SU-DHL-6 (cell line): ENCODE data around the gene CUX1.

ENCODE experiments used
- H2AFZ ChIP-seq: fragments of 200-600 bp; sonication (generic); 2 replicates; pipeline ENCODE4 v1.6.1; 2014; ENCODE audit warnings: low read depth, mild to moderate bottlenecking, moderate library complexity, mixed read lengths, antibody characterized with exemption, low read length; ENCODE audit not compliant: severe bottlenecking
- H3F3A ChIP-seq: fragments of 200-600 bp; shearing (Covaris generic); 2 replicates; pipeline ENCODE4 v1.6.0; 2016; ENCODE audit warnings: antibody characterized with exemption, mild to moderate bottlenecking; ENCODE audit not compliant: insufficient read depth
- H3K27ac ChIP-seq: fragments of 200-600 bp; sonication (generic); 2 replicates; pipeline ENCODE4 v1.5.1; 2016; ENCODE audit warnings: low read depth, mild to moderate bottlenecking, low read length, moderate library complexity, mixed read lengths
- H3K27me3 ChIP-seq: fragments of 200-600 bp; sonication (generic), shearing (Covaris generic); 2 replicates; pipeline ENCODE4 v1.6.0; 2014; ENCODE audit warnings: mild to moderate bottlenecking, low read length
- H3K36me3 ChIP-seq: fragments of 200-600 bp; sonication (generic); 2 replicates; pipeline ENCODE4 v1.6.1; 2014; ENCODE audit warnings: mild to moderate bottlenecking, low read length, mixed read lengths
- H3K4me2 ChIP-seq: fragments of 300-600, 200-600 bp; shearing (Covaris generic), sonication (generic); 2 replicates; pipeline ENCODE4 v1.6.0; 2014; ENCODE audit warnings: low read length, low read depth, mild to moderate bottlenecking; ENCODE audit not compliant: poor library complexity, severe bottlenecking
- H3K4me3 ChIP-seq: fragments of 200-600 bp; sonication (generic); 2 replicates; pipeline ENCODE4 v1.5.1; 2014; ENCODE audit warnings: antibody characterized with exemption, low read length, mild to moderate bottlenecking, mixed read lengths; ENCODE audit not compliant: insufficient read depth, poor library complexity, severe bottlenecking
- H3K79me2 ChIP-seq: fragments of 200-600 bp; sonication (generic); 2 replicates; pipeline ENCODE4 v1.6.1; 2014; ENCODE audit warnings: mild to moderate bottlenecking, low read length, moderate library complexity; ENCODE audit not compliant: insufficient read depth
- H3K9ac ChIP-seq: fragments of 200-600 bp; sonication (generic); 2 replicates; pipeline ENCODE4 v1.7.0; 2014; ENCODE audit warnings: mild to moderate bottlenecking, low read length
- H3K9me2 ChIP-seq: fragments of 200-600 bp; sonication (generic); replicated peaks from 2 replicates; pipeline ENCODE4 v1.6.1; 2014; ENCODE audit warnings: low read length; ENCODE audit not compliant: insufficient read depth
- H3K9me3 ChIP-seq: fragments of 200-600 bp; sonication (generic); 2 replicates; pipeline ENCODE4 v1.6.1; 2014; ENCODE audit warnings: low read length, mixed read lengths; ENCODE audit not compliant: insufficient read depth
- H4K20me1 ChIP-seq: fragments of 200-600 bp; sonication (generic); 2 replicates; pipeline ENCODE4 v1.6.1; 2014; ENCODE audit warnings: low read depth, mild to moderate bottlenecking, antibody characterized with exemption, low read length, moderate library complexity, mixed read lengths
- EZH2phosphoT487 ChIP-seq: fragments of 200-600 bp; sonication (generic), shearing (Covaris generic); conservative IDR thresholded peaks from 2 replicates; pipeline ENCODE4 v1.6.1; 2018; ENCODE audit warnings: mild to moderate bottlenecking, antibody characterized with exemption, low read length, moderate library complexity, mixed read lengths
- TF ChIP-seq, protein P1 (sequence below): fragments of 200-600 bp; sonication (generic); IDR thresholded peaks from one replicate; pipeline ENCODE4 v1.5.1; 2017; ENCODE audit warnings: antibody characterized with exemption, mild to moderate bottlenecking, low read length, moderate library complexity; ENCODE audit not compliant: insufficient read depth, poor library complexity, severe bottlenecking

The CUX1 gene

DNA sequence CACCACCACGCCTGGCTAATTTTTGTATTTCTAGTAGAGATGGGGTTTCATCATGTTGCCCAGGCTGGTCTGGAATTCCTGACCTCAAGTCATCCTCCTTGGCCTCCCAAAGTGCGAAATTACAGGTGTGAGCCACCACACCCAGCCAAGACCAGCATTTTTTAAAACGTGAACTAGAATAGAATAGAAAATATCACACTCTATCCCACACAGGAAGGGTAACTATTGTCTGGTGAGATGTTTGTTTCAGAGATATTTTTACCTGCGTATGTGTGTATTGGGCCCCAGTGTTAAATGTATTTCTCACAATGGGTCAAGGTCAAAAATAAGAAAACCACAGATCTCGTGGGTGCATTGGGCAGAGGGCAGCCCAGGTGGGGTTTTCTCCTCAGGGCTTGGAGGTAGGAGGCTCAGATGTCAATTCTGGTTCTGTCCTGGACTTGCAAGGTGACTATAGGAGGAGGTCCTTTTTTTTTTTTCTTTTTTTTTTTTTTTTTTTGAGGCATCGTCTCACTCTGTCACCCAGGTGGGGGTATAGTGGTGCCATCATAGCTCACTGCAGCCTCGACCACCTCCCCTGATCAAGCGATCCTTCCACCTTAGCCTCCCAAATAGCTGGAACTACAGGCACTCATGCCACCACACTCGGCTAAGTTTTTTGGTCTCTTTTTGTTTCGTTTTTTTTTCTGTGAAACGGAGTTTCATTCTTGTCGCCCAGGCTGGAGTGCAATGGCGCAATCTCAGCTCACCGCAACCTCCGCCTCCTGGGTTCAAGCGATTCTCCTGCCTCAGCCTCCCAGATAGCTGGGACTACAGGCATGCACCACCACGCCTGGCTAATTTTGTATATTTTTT is 488.2 kb downstream of the CUX1 start:
- Histone ChIP-seq H3K9ac (peak overlapping the region; percentile 55), H3K9me2 (no peaks in the 10 kb centered on the region), H3K4me3 (peak overlapping the region; percentile 2), H3K4me2 (peak overlapping the region; percentile 65), H3K27me3 (no peaks in the 10 kb centered on the region), H3K27ac (peak overlapping the region; percentile 96), H3K9me3 (no peaks in the 10 kb centered on the region), H3K36me3 (peaks cover 26% of the 10 kb centered on the region), H3K79me2 (peaks cover 63% of the 10 kb centered on the region), H3F3A (peaks cover 73% of the 10 kb centered on the region), H2AFZ (no peak overlapping the region), H4K20me1 (no peaks in the 10 kb centered on the region)
- no peak for TF ChIP-seq EZH2phosphoT487
- TF ChIP-seq, protein P1, sequence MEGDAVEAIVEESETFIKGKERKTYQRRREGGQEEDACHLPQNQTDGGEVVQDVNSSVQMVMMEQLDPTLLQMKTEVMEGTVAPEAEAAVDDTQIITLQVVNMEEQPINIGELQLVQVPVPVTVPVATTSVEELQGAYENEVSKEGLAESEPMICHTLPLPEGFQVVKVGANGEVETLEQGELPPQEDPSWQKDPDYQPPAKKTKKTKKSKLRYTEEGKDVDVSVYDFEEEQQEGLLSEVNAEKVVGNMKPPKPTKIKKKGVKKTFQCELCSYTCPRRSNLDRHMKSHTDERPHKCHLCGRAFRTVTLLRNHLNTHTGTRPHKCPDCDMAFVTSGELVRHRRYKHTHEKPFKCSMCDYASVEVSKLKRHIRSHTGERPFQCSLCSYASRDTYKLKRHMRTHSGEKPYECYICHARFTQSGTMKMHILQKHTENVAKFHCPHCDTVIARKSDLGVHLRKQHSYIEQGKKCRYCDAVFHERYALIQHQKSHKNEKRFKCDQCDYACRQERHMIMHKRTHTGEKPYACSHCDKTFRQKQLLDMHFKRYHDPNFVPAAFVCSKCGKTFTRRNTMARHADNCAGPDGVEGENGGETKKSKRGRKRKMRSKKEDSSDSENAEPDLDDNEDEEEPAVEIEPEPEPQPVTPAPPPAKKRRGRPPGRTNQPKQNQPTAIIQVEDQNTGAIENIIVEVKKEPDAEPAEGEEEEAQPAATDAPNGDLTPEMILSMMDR = no peak

DNA sequence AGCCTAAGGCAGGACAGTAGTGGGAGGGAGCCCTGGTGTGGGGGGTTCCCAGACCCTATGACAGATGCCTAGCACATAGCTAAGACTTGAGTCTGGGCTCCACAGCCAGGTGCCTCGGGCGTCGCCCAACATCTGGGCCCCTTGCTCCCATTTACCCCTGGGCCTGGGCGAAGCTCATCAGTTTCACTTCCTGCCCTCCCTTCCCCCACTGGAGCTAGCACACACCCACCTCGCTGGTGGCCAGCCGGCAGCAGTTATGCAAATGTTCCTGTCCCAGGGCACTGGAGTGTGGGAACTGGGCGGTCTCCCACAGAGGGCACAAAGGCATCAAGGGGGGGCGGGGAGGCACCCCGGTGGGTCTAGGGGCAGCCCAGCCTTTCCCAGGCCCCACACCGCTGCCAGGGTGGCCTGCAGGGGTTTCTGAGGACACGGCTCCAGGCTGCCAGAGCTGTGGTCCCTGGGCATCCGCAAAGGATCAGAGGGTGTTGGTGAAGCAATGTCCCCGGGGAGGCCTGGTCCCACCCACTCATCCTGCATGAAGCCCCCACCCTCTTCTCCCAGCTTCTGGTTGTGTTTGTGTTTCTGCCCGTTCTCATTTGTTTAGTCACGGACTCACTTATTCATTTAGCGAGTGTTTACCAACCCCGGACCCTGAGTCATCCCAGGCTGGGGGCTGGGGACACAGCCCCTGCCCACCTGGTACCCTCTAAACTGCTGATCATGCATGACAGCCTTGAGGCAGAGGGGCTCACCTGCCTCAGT is 489.7 kb downstream of the CUX1 start:
- H3K9me2 ChIP-seq = no peaks in the 10 kb centered on the region
- peaks cover 28% of the 10 kb centered on the region for H3K36me3 ChIP-seq
- H3K9me3 ChIP-seq = no peaks in the 10 kb centered on the region
- no peak overlapping the region for H2AFZ ChIP-seq
- peak overlapping the region; percentile 62 for H3K9ac ChIP-seq
- H3K27ac ChIP-seq = peak overlapping the region; percentile 96
- peak overlapping the region; percentile 32 for H3K4me3 ChIP-seq
- peaks cover 54% of the 10 kb centered on the region for H3K79me2 ChIP-seq
- H3F3A ChIP-seq = peaks cover 81% of the 10 kb centered on the region
- H4K20me1 ChIP-seq = no peaks in the 10 kb centered on the region
- no peaks in the 10 kb centered on the region for H3K27me3 ChIP-seq
- TF ChIP-seq, protein P1 = no peak
- TF ChIP-seq EZH2phosphoT487 = no peak
- peak overlapping the region; percentile 78 for H3K4me2 ChIP-seq

DNA sequence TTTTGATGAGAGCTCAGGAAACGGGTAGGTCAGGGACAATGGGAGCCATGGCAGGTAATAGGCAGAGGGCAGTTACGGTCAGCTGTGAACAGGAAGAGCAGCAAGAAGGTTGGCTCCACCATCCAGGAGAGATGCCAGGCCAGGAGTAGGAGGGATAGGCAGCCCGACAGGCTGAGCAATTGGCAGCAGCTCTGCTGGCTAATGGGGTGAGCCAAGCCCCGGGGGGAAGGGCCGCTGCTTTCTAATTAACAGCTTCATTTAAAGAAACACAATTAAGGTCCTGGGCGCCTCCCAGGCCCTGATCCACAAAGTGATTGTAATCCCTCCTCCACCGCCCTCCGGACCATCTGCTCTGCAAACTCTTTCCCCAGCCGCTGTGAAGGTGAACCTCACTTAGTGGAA is 493.0 kb downstream of the CUX1 start:
- no peaks in the 10 kb centered on the region for H3K27me3 ChIP-seq
- H3K9me3 ChIP-seq = no peaks in the 10 kb centered on the region
- H3K4me3 ChIP-seq = no peak overlapping the region
- H3K79me2 ChIP-seq = peaks cover 35% of the 10 kb centered on the region
- H2AFZ ChIP-seq = no peak overlapping the region
- H4K20me1 ChIP-seq = no peaks in the 10 kb centered on the region
- H3K4me2 ChIP-seq = peak overlapping the region; percentile 50
- no peaks in the 10 kb centered on the region for H3K9me2 ChIP-seq
- H3K27ac ChIP-seq = peak overlapping the region; percentile 94
- TF ChIP-seq, protein P1 = no peak
- TF ChIP-seq EZH2phosphoT487 = no peak
- H3F3A ChIP-seq = peaks cover 74% of the 10 kb centered on the region
- peaks cover 32% of the 10 kb centered on the region for H3K36me3 ChIP-seq
- H3K9ac ChIP-seq = peak overlapping the region; percentile 37
